RWPE1 (cell line): ENCODE data around the gene RAP1GAP.

Experiments used
- CTCF ChIA-PET: fragments of 350-600 bp; sonication (Branson Sonifier 250); formaldehyde crosslinking; extraction: SDS; loops from one replicate; lab custom pipeline; 2021; lab: Yijun Ruan, JAX
- POLR2A ChIA-PET: fragments of 400-600 bp; formaldehyde crosslinking; extraction: SDS; loops from one replicate; lab custom pipeline; 2020; ENCODE audit warnings: antibody characterized with exemption; ENCODE audit not compliant: low non-redundant PET; lab: Yijun Ruan, JAX
- DNase-seq: peaks from one replicate; pipeline ENCODE4 v3.0.0; 2012; ENCODE audit warnings: low spot score
- H3K27ac ChIP-seq: fragments of 450-650 bp; 2 replicates; pipeline ENCODE4 v1.5.1; 2017
- TF ChIP-seq, protein P1 (sequence below): fragments of 450-650 bp; conservative IDR thresholded peaks from 2 replicates; pipeline ENCODE4 v1.5.1; 2017; ENCODE audit warnings: low read depth, mild to moderate bottlenecking

The RAP1GAP gene

DNA sequence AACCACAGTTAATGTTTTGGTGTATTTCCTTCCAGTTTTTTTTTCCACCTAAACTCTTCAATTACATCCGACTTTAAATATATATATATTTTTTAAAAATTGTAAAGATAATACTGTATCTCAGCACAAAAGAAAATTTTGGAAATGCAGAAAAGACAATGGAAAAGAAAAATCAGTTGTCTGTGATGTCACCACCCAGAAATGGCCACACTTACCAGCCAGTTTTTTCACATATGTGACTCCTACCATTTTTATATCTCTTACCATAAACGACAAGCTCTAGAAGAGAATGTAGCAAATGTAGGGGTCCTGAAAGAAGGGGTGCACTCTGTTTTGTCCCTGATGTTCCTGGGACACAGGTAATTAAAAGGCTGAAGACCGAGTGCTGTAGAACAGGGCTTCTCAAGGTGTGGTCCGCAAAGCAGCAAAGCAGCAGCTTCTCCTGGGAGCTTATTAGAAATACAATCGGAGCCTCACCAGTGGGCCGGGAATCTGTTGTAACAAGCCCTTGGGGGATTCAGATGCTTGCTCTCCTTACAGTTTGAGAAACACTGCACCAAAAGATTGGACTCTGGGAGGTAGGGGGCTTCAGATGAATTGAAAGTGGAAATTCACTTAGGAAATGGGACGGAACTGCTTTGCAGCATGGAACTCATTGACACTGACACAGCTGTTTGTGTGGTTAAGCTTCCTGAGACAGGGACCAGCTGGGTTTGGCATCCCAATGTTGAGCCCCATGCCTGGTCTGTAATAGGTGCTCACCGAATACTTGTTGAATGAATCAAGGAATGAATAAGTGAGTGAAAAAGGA is 115.8 kb downstream of the RAP1GAP start:
- H3K27ac ChIP-seq, result no peak overlapping the region
- DNase-seq, result no peak
- TF ChIP-seq, protein P1, sequence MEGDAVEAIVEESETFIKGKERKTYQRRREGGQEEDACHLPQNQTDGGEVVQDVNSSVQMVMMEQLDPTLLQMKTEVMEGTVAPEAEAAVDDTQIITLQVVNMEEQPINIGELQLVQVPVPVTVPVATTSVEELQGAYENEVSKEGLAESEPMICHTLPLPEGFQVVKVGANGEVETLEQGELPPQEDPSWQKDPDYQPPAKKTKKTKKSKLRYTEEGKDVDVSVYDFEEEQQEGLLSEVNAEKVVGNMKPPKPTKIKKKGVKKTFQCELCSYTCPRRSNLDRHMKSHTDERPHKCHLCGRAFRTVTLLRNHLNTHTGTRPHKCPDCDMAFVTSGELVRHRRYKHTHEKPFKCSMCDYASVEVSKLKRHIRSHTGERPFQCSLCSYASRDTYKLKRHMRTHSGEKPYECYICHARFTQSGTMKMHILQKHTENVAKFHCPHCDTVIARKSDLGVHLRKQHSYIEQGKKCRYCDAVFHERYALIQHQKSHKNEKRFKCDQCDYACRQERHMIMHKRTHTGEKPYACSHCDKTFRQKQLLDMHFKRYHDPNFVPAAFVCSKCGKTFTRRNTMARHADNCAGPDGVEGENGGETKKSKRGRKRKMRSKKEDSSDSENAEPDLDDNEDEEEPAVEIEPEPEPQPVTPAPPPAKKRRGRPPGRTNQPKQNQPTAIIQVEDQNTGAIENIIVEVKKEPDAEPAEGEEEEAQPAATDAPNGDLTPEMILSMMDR, result no peak
- ChIA-PET CTCF (interaction anchor here (1.3 kb wide), 1 partner anchor 44 kb away, joined by 5 read pairs; the partner anchor contains the start of gene ALPL), POLR2A (no interaction called here)

DNA sequence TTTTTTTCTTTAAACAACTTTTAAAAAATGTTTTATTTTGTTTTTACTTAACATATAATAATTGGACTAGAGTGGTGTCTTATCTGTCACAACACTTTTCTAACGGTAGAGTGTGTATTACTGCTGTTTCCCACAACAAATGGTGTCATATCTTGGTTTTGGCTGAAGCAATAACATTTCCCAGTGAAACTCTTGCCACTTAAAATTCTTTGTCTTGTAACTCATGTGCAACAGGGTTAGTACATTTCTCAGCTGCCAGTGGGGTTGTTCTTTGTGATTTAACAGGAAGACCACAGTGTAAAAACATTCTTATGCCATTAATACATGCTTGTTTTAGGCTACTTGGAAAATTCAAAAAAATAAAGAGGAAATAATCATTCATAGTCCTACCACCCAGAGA is 116.4 kb downstream of the RAP1GAP start:
- DNase-seq, result no peak
- ChIA-PET POLR2A (no interaction called here), CTCF (interaction anchor here (0.6 to 0.7 kb wide), 4 partner anchors 182 to 825 kb away, joined by 3 read pairs; no protein-coding TSS in a partner anchor)

GRCh38 chr1:21550866-21551475 is 118.2 kb downstream of the RAP1GAP start:
- no peak overlapping the region for H3K27ac ChIP-seq

More for the DNA sequence above, 116.4 kb downstream of the RAP1GAP start:
- no peak overlapping the region for H3K27ac ChIP-seq
- TF ChIP-seq, protein P1, result no peak

DNA sequence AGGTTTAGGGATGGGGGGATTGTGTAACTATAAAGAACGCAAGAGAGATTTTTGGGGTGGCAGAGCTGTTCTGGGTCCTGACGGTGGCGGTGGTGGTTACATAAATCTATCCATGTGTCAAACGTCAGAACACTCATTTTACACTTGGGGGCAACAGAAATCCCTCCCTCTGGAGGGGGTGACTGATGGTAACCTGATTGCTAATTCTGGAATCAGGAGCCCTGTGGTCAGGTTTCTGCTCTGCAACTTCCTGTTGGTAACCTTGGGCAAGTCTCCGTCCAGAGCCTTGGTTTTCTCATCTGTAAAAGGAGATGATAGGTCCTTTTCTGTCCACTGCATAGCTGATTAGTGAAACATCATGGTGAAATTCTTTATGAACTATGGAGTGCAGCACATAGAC is 119.1 kb downstream of the RAP1GAP start:
- ChIA-PET POLR2A (no interaction called here), CTCF (no interaction called here)
- TF ChIP-seq, protein P1, result no peak
- DNase-seq, result no peak
- no peak overlapping the region for H3K27ac ChIP-seq

More at GRCh38 chr1:21550866-21551475, 118.2 kb downstream of the RAP1GAP start:
- TF ChIP-seq, protein P1, result no peak
- ChIA-PET POLR2A (no interaction called here), CTCF (no interaction called here)
- DNase-seq, result no peak

DNA sequence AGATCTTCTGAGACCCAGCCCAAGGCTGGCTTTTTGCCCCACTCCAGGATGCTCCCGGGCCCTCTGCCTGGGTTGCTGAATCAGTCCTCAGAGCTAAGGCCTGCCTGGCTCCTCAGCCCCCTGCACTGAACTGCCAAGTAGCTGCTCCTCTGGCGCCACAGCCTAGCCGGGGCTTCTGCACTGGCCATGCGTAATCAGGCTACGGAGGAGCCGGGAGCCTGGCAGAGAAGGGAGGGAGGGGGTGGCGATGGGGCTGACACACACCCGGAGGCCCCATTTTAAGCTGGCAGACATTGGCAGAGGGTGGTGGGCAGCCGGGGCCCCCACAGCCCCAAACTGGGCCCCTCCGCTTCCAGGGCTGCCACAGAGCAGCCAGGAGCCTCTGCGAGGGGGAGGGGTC is 121.3 kb downstream of the RAP1GAP start:
- TF ChIP-seq, protein P1, result no peak
- ChIA-PET POLR2A (no interaction called here), CTCF (no interaction called here)
- no peak for DNase-seq
- H3K27ac ChIP-seq, result no peak overlapping the region
